ENCODE data around the gene EFCAB13.

GRCh38 chr17:47358652-47359051, 34.9 kb downstream of the EFCAB13 start:
- TF ChIP-seq ZBTB26 (tag by site-specific recombination; optimal IDR thresholded peaks at IDR 0.05) = no peak
- no peak for TF ChIP-seq ZEB2 (tag by site-specific recombination; IDR thresholded peaks at IDR 0.05)
- no peak for TF ChIP-seq ZNF398 (tag by site-specific recombination; IDR thresholded peaks at IDR 0.05)
- TF ChIP-seq CTCF (tag by site-specific recombination; IDR thresholded peaks at IDR 0.05) = no peak
- no peak for TF ChIP-seq PRDM4 (tag by site-specific recombination; IDR thresholded peaks at IDR 0.05)
- TF ChIP-seq ZNF654 (tag by site-specific recombination; IDR thresholded peaks at IDR 0.05; ENCODE audit: low read depth) = no peak
- TF ChIP-seq REST (tag by site-specific recombination; IDR thresholded peaks at IDR 0.05) = no peak
- TF ChIP-seq ZNF580 (tag by site-specific recombination; IDR thresholded peaks at IDR 0.05) = no peak
- TF ChIP-seq ZNF529 (tag by site-specific recombination; IDR thresholded peaks at IDR 0.05; ENCODE audit: insufficient replicate concordance) = no peak
- TF ChIP-seq TSHZ1 (tag by site-specific recombination; IDR thresholded peaks at IDR 0.05; ENCODE audit: borderline replicate concordance) = no peak

Measured in HEK293 (cell line).